K562 (cell line): ENCODE measurements around the gene PLEKHM2. TPM values are rescaled to one million over a fixed set of nuclear protein-coding genes. Genes with fewer than 3 reads are reported as not detected.

Source experiments
- BCLAF1 ChIP-seq, 2 experiments: fragments of 450-650 bp in 1 of 2; IDR thresholded peaks; 2 replicates each; pipeline ENCODE4 v1.6.1; 2011 to 2017; ENCODE audit warnings: low read depth in 2 of 2, antibody characterized with exemption in 1 of 2, borderline replicate concordance in 1 of 2, low read length in 1 of 2, mild to moderate bottlenecking in 1 of 2, mixed read lengths in 1 of 2; ENCODE audit not compliant: control insufficient read depth in 1 of 2
- CHD1 ChIP-seq: fragments of 200-600 bp; sonication (generic); IDR thresholded peaks from one replicate; pipeline ENCODE4 v1.6.1; 2012; ENCODE audit warnings: mild to moderate bottlenecking, moderate library complexity, low read length, inconsistent platforms
- FOXK2 ChIP-seq, 2 experiments: fragments of 450-650 bp; IDR thresholded peaks in 1 of 2; conservative IDR thresholded peaks in 1 of 2; 2 replicates each; pipeline ENCODE4 v1.6.1; 2016; ENCODE audit warnings: low read depth in 2 of 2, mild to moderate bottlenecking in 1 of 2
- NFRKB ChIP-seq: fragments of 450-650 bp; IDR thresholded peaks from 2 replicates; pipeline ENCODE4 v1.6.1; 2016; ENCODE audit warnings: low read depth
- PHF21A ChIP-seq: fragments of 450-650 bp; IDR thresholded peaks from 2 replicates; pipeline ENCODE4 v1.6.1; 2017; ENCODE audit warnings: low read depth, borderline replicate concordance
- SAFB ChIP-seq: fragments of 200-400 bp; formaldehyde crosslinking; IDR thresholded peaks from 2 replicates; pipeline ENCODE4 v1.6.1; 2017; ENCODE audit warnings: low read depth, low read length, borderline replicate concordance
- SMAD4 ChIP-seq: fragments of 250-450 bp; sonication (Bioruptor Pico); conservative IDR thresholded peaks from 2 replicates; pipeline ENCODE4 v1.8.0; 2021; ENCODE audit warnings: inconsistent platforms, mild to moderate bottlenecking, moderate library complexity
- SRSF9 ChIP-seq: fragments of 200-400 bp; formaldehyde crosslinking; IDR thresholded peaks from 2 replicates; pipeline ENCODE4 v1.6.1; 2017; ENCODE audit warnings: low read depth, low read length, borderline replicate concordance
- ZBTB7A ChIP-seq: IDR thresholded peaks from 2 replicates; pipeline ENCODE4 v1.6.1; 2011; ENCODE audit warnings: low read depth, mild to moderate bottlenecking, low read length, moderate library complexity, borderline replicate concordance; ENCODE audit not compliant: control insufficient read depth
- ZNF140 ChIP-seq: fragments of 250-450 bp; sonication (Bioruptor Pico); IDR thresholded peaks from 2 replicates; pipeline ENCODE4 v1.8.0; 2021; ENCODE audit warnings: moderate library complexity, mild to moderate bottlenecking, inconsistent platforms
- ZNF184 ChIP-seq: sonication (generic); formaldehyde crosslinking; IDR thresholded peaks from 2 replicates; pipeline ENCODE4 v1.5.0; 2020; ENCODE audit warnings: missing genetic modification reagents
- polyA plus RNA-seq, 8 experiments: library from polyadenylated mRNA; depleted of rRNA in 4 of 8; stranded (reverse) in 5 of 8; unstranded in 3 of 8; fragments of >200 nt; fragmentation: Nextera tagmentation in 2 of 8; fragmentation: Illumina TruSeq in 1 of 8; extraction: Ambion mirVana in 2 of 8; extraction: Trizol in 1 of 8; gene quantifications; 2 replicates each; pipeline versions ENCODE4 v1.2.1 to v1.2.3, GENCODE V29; 2011 to 2014; ENCODE audit warnings: inconsistent platforms in 1 of 8, missing spikeins in 1 of 8
- total RNA-seq, 7 experiments: library from RNA; depleted of rRNA in 6 of 7; stranded (reverse); fragments of >200 nt in 6 of 7; fragmentation: Illumina TruSeq in 2 of 7; extraction: Trizol in 2 of 7; gene quantifications; 2 replicates each; pipeline versions ENCODE4 v1.2.1 to v1.2.3, GENCODE V29; 2011 to 2021; ENCODE audit warnings: low replicate concordance in 1 of 7

PLEKHM2 gene
- total and polyA plus RNA-seq, 9 of the 15 experiments (the other 6 are each of a cell fraction or from before 2014, with no cell fraction given), result 0.27 to 63.7 (median 33.2) TPM

GRCh38 chr1:15683345-15684039 lies 628 bp upstream of the PLEKHM2 start (continued):
- TF ChIP-seq BCLAF1 (IDR thresholded peaks at IDR 0.05; ENCODE audit: borderline replicate concordance in 1 of 2, control insufficient read depth in 1 of 2, low read depth in 2 of 2, low read length in 1 of 2) (no peak), FOXK2 (conservative IDR thresholded peaks at IDR 0.05 in 1 of 2, IDR thresholded peaks at IDR 0.05 in 1 of 2; ENCODE audit: low read depth in 2 of 2) (no peak), ZNF184 (CRISPR knock-in tag) (no peak), CHD1 (no peak), SRSF9 (no peak), ZNF140 (CRISPR knock-in tag) (no peak), PHF21A (no peak), SMAD4 (CRISPR knock-in tag) (no peak), ZBTB7A (peak; percentile 77), NFRKB (0 out of 2 replicates have a peak, but pooled peaks have one; percentile 66), SAFB (no peak)
